22Rv1 (cell line): ENCODE measurements around the gene PRTN3.

ENCODE experiments used
- H3K27ac ChIP-seq: fragments of 450-650 bp; 2 replicates; pipeline ENCODE4 v1.5.1; 2017
- ZFX ChIP-seq: fragments of 450-650 bp; IDR thresholded peaks from 2 replicates; pipeline ENCODE4 v1.6.1; 2017; ENCODE audit warnings: antibody characterized with exemption, borderline replicate concordance
- TF ChIP-seq, protein P1 (sequence below): fragments of 450-650 bp; IDR thresholded peaks from 2 replicates; pipeline ENCODE4 v1.5.1; 2017; ENCODE audit warnings: mild to moderate bottlenecking

Gene PRTN3

DNA sequence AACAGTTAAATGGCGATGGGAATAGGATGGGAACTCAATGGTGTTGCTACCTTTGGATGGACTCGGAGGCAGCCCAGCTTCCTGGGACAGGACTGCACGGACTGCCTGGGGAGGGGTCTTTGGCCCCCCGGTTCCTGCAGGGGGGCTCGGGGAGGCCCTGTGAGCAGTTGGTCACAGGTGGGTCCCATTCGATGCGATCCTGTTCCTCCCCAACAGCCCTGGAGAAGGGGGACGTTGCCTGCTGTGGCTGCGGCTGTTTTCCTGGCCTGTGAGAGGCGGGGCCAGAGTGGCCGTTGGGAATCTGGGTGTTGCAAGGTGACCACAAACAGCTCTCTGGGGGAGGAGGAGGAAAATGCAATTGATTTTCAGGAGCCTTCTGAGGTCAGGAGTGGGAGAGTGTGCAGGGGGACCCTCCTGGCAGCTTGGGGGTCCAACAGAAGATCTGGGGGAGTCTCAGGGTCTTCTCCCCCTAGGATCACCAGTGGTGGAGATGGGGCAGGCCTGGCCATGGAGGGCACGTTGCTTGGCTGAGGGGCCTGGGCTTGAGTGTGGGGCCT is 17.2 kb upstream of the PRTN3 start:
- TF ChIP-seq, protein P1, sequence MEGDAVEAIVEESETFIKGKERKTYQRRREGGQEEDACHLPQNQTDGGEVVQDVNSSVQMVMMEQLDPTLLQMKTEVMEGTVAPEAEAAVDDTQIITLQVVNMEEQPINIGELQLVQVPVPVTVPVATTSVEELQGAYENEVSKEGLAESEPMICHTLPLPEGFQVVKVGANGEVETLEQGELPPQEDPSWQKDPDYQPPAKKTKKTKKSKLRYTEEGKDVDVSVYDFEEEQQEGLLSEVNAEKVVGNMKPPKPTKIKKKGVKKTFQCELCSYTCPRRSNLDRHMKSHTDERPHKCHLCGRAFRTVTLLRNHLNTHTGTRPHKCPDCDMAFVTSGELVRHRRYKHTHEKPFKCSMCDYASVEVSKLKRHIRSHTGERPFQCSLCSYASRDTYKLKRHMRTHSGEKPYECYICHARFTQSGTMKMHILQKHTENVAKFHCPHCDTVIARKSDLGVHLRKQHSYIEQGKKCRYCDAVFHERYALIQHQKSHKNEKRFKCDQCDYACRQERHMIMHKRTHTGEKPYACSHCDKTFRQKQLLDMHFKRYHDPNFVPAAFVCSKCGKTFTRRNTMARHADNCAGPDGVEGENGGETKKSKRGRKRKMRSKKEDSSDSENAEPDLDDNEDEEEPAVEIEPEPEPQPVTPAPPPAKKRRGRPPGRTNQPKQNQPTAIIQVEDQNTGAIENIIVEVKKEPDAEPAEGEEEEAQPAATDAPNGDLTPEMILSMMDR = no peak
- H3K27ac ChIP-seq = no peak overlapping the region

DNA sequence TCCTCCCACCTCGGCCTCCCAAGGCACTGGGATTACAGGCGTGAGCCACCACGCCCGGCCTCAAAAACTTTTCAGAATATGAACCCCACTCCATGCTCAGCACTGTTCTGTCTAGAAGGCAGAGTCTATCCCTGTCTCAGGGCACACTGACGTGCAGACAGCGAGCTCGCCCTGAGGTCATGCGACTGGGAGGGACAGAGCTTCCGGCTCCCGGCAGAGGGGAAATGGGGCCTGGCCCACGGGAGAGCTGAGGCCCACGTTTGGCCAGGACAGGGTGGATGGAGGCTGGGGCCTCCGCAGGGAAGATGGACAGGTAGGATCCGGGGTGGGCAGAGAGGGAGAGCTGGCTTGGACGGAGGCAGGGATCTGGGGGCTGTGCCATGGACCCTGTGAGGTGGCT is 15.9 kb upstream of the PRTN3 start:
- H3K27ac ChIP-seq = no peak overlapping the region
- TF ChIP-seq, protein P1 = no peak
- TF ChIP-seq ZFX = no peak

DNA sequence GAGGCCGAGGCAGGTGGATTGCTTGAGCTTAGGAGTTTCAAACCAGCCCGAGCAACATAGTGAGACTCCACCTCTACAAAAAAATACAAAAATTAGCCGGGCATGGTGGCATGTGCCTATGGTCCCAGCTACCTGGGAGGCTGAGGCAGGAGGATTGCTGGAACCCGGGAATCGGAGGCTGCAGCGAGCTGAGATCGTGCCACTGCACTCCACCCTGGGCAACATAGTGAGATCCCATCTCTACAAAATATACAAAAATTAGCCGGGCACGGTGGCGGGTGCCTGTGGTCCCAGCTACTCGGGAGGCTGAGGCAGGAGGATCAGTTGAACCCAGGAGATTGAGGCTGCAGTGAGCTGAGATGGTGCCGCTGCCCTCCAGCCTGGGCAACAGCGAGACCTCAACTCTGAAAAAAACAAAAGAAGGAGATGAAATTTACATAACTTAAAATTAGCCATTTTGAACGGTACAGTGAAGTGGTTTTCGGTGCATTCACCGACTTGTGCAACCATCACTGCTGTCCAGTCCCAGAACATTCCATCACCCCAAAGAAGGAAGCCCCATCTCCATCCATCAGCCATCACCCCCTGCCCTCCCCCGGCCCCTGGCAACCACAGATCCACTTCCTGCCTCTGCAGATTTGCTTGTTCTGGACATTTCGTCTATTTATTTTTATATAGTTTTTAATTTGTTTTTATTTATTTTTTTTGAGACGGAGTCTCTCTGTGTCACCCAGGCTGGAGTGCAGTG is 14.7 kb upstream of the PRTN3 start:
- TF ChIP-seq, protein P1 = no peak
- no peak for TF ChIP-seq ZFX
- H3K27ac ChIP-seq = no peak overlapping the region

DNA sequence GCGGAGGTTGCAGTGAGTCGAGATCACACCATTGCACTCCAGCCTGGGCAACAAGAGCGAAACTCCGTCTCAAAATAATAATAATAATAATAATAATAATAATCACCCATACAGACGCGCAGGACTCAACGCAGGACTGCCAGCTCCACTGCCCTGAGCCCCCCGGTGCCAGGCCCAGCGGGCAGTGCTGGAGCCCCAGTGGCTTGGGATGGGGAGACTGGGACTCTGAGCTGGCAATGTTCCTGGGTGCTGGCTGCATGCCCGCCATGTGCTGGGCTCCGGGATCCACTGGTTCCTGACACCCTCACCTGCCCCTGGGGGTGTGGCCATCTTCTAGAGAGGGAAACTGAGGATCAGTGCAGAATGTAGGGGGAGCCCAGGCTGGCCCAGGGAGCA is 13.5 kb upstream of the PRTN3 start:
- no peak overlapping the region for H3K27ac ChIP-seq
- TF ChIP-seq, protein P1 = no peak
- no peak for TF ChIP-seq ZFX

DNA sequence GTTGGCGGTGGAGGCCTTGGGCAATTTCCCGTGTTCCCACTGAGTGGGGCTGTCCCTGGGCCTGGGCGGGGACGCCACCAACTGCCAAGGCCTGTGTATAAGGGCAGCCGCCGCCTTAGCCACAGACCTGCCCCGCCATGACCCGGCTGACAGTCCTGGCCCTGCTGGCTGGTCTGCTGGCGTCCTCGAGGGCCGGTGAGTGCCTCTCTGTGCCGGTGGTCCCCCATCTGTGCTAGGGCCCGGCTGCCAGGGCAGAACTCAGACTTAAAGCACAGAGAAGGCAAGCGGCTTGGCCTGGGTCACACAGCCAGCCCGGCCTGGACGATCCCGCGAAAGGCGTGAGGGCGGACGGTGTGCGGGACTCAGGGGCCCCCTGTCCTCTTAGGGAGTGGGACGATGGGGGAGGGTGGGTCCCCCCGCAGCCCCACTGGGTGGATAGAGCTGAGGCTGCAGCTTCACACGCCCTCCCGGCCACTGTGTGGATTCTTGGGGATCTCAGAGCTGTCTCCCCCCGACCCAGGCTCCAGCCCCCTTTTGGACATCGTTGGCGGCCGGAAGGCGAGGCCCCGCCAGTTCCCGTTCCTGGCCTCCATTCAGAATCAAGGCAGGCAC is 13.0 kb upstream of the PRTN3 start, which contains the start of gene AZU1:
AZU1 (plus strand) TSS at position 128 of the 612 bp plus-strand sequence; CDS start at position 138, 10 bp downstream.
- H3K27ac ChIP-seq = no peak within 1 kb of the TSS

DNA sequence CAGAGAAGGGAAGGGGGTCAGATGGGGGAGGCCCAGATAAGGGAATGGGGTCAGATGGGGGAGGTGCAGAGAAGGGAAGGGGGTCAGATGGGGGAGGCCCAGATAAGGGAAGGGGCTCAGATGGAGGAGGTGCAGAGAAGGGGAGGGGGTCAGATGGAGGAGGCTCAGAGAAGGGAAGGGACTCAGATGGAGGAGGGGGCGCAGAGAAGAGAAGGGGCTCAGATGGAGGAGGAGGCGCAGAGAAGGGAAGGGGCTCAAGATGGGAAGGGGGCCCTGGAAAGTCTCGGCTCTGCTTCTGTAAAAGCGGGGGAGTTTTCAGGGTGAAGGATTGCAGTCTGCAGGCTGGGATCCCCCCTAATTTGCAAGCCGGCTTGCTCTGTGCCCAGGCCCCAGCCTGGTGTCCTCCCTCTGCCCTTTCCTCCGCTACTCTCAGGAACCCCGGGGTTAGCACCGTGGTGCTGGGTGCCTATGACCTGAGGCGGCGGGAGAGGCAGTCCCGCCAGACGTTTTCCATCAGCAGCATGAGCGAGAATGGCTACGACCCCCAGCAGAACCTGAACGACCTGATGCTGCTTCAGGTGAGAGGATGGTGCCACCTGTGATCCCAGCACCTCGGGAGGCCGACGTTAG is 11.6 kb upstream of the PRTN3 start:
- TF ChIP-seq, protein P1 = no peak
- no peak for TF ChIP-seq ZFX
- no peak overlapping the region for H3K27ac ChIP-seq

More for the DNA sequence above, 13.0 kb upstream of the PRTN3 start, which contains the start of gene AZU1:
- TF ChIP-seq ZFX = no peak
- TF ChIP-seq, protein P1 = no peak
